Measurements from ENCODE around the gene PKN1. TPM values are rescaled to one million over a fixed set of nuclear protein-coding genes. Genes with fewer than 3 reads are reported as not detected.

Gene PKN1
- total and polyA plus RNA-seq, 2 of the 13 experiments (the other 11 are each of a cell fraction or from before 2014, with no cell fraction given) = 45.7 to 54.5 TPM

DNA sequence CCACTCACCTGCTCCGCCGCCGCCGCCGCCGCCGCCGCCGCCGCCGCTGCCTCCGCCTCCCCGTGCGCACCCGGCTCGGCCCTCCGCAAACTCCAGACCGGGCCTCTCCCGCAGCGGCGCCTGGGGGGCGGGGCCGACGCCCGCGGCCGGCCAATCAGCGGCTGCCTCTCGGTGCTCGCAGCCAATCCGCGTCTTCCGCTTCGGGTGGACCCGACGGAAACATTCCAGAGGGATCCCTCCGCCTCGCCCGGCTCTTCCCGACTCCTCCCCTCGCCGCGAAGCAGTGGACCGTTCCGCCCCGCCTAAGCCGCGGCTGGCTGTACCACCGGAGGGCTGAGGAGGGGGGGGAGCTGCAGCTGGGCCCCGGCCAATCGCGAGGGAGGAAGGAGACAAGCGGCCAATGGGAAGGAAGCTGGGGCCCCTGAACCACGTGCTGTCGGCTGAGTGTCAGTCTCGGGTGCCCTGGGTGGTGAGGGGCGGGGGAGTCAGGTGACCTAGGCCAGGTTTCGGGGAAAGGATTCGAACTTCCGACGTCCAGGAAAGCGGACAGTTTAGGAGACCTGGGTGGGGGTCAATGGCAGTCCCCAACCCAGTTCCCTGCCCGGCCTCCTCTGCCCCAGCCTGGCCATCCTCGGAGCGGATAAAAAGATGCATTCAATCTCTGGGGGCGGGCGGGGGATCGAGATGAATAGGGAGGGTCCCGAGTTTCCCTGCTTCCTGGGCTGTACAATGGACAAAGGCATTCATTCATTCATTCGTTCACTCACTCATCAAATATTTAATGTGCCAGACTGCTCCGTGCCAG, 63.1 kb downstream of the PKN1 start, which contains the start of gene GIPC1 (continued):
- TF ChIP-seq, protein P1, sequence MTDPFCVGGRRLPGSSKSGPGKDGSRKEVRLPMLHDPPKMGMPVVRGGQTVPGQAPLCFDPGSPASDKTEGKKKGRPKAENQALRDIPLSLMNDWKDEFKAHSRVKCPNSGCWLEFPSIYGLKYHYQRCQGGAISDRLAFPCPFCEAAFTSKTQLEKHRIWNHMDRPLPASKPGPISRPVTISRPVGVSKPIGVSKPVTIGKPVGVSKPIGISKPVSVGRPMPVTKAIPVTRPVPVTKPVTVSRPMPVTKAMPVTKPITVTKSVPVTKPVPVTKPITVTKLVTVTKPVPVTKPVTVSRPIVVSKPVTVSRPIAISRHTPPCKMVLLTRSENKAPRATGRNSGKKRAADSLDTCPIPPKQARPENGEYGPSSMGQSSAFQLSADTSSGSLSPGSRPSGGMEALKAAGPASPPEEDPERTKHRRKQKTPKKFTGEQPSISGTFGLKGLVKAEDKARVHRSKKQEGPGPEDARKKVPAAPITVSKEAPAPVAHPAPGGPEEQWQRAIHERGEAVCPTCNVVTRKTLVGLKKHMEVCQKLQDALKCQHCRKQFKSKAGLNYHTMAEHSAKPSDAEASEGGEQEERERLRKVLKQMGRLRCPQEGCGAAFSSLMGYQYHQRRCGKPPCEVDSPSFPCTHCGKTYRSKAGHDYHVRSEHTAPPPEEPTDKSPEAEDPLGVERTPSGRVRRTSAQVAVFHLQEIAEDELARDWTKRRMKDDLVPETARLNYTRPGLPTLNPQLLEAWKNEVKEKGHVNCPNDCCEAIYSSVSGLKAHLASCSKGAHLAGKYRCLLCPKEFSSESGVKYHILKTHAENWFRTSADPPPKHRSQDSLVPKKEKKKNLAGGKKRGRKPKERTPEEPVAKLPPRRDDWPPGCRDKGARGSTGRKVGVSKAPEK (CRISPR knock-in tag; IDR thresholded peaks at IDR 0.05; ENCODE audit: borderline replicate concordance) = no peak; the same call in 1 of the 2 replicates
- TF ChIP-seq CHD2 (IDR thresholded peaks at IDR 0.05; ENCODE audit: low read depth, low read length) (peak; percentile 66; the same call in 1 of the 2 replicates), HNRNPUL1 (IDR thresholded peaks at IDR 0.05; ENCODE audit: low read depth, low read length) (no peak), ZNF589 (CRISPR knock-in tag; conservative IDR thresholded peaks at IDR 0.05) (no peak), ZNF331 (CRISPR knock-in tag; IDR thresholded peaks at IDR 0.05) (no peak; the same call in 1 of the 2 replicates), DR1 (CRISPR knock-in tag; IDR thresholded peaks at IDR 0.05) (0 out of 2 replicates have a peak, but pooled peaks have one; percentile 43), ZNF792 (CRISPR knock-in tag; IDR thresholded peaks at IDR 0.05) (peak; percentile 48; the same call in 1 of the 2 replicates), PHF21A (CRISPR knock-in tag; IDR thresholded peaks at IDR 0.05) (peak; percentile 97), ZNF772 (CRISPR knock-in tag; IDR thresholded peaks at IDR 0.05) (0 out of 2 replicates have a peak, but pooled peaks have one; percentile 59), SOX13 (IDR thresholded peaks at IDR 0.05) (peak; percentile 16; the same call in 1 of the 2 replicates), SOX13 (CRISPR knock-in tag; conservative IDR thresholded peaks at IDR 0.05 in 1 of 2, IDR thresholded peaks at IDR 0.05 in 1 of 2) (peak in 1 of 2 experiments; percentile 42; a peak in 1 of 4 replicates), FOXP1 (IDR thresholded peaks at IDR 0.05) (no peak), FOXP1 (CRISPR knock-in tag; IDR thresholded peaks at IDR 0.05) (peak; percentile 17; the same call in 1 of the 2 replicates), REPIN1 (CRISPR knock-in tag; IDR thresholded peaks at IDR 0.05; ENCODE audit: borderline replicate concordance, low read depth) (0 out of 2 replicates have a peak, but pooled peaks have one; percentile 82), MYNN (CRISPR knock-in tag; IDR thresholded peaks at IDR 0.05; ENCODE audit: low read depth) (0 out of 2 replicates have a peak, but pooled peaks have one; percentile 42), JARID2 (CRISPR knock-in tag; IDR thresholded peaks at IDR 0.05; ENCODE audit: insufficient replicate concordance) (no peak), YEATS4 (CRISPR knock-in tag; IDR thresholded peaks at IDR 0.05; ENCODE audit: borderline replicate concordance) (peak; percentile 79), MTA1 (CRISPR knock-in tag; IDR thresholded peaks at IDR 0.05; ENCODE audit: borderline replicate concordance) (peak; percentile 31; the same call in 1 of the 2 replicates)
- TF ChIP-seq, protein P2, sequence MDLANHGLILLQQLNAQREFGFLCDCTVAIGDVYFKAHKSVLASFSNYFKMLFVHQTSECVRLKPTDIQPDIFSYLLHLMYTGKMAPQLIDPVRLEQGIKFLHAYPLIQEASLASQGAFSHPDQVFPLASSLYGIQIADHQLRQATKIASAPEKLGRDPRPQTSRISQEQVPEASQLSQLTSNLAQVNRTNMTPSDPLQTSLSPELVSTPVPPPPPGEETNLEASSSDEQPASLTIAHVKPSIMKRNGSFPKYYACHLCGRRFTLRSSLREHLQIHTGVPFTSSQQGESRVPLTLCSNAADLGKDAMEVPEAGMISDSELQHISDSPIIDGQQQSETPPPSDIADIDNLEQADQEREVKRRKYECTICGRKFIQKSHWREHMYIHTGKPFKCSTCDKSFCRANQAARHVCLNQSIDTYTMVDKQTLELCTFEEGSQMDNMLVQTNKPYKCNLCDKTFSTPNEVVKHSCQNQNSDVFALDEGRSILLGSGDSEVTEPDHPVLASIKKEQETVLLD (CRISPR knock-in tag; IDR thresholded peaks at IDR 0.05; ENCODE audit: low read depth) = peak; percentile 93
- TF ChIP-seq, protein P3, sequence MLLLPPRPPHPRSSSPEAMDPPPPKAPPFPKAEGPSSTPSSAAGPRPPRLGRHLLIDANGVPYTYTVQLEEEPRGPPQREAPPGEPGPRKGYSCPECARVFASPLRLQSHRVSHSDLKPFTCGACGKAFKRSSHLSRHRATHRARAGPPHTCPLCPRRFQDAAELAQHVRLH (CRISPR knock-in tag; IDR thresholded peaks at IDR 0.05; ENCODE audit: borderline replicate concordance, low read depth) = peak; percentile 49; the same call in 1 of the 2 replicates
- TF ChIP-seq, protein P4, sequence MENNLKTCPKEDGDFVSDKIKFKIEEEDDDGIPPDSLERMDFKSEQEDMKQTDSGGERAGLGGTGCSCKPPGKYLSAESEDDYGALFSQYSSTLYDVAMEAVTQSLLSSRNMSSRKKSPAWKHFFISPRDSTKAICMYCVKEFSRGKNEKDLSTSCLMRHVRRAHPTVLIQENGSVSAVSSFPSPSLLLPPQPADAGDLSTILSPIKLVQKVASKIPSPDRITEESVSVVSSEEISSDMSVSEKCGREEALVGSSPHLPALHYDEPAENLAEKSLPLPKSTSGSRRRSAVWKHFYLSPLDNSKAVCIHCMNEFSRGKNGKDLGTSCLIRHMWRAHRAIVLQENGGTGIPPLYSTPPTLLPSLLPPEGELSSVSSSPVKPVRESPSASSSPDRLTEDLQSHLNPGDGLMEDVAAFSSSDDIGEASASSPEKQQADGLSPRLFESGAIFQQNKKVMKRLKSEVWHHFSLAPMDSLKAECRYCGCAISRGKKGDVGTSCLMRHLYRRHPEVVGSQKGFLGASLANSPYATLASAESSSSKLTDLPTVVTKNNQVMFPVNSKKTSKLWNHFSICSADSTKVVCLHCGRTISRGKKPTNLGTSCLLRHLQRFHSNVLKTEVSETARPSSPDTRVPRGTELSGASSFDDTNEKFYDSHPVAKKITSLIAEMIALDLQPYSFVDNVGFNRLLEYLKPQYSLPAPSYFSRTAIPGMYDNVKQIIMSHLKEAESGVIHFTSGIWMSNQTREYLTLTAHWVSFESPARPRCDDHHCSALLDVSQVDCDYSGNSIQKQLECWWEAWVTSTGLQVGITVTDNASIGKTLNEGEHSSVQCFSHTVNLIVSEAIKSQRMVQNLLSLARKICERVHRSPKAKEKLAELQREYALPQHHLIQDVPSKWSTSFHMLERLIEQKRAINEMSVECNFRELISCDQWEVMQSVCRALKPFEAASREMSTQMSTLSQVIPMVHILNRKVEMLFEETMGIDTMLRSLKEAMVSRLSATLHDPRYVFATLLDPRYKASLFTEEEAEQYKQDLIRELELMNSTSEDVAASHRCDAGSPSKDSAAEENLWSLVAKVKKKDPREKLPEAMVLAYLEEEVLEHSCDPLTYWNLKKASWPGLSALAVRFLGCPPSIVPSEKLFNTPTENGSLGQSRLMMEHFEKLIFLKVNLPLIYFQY (CRISPR knock-in tag; IDR thresholded peaks at IDR 0.05; ENCODE audit: borderline replicate concordance) = 0 out of 2 replicates have a peak, but pooled peaks have one; percentile 48

All from HepG2 (cell line).